T-helper 2 cell treated with Interferon-gamma antibody and Interleukin-4, amounts not matched to agents 5 μg/mL and 100 μg/mL, for 36 hours (primary cell): Measurements from ENCODE around the gene C6orf62.
"Not testable (repeated sequence)": the region's sequence is repeated elsewhere in the genome, so short reads cannot be mapped to it uniquely, and the experiment has no call there.

Source experiments
- DNase-seq: peaks from one replicate; pipeline ENCODE4 v3.0.0; 2021; ENCODE audit warnings: low spot score
- H3K27ac Mint-ChIP-seq: one replicate; pipeline ENCODE4 v1.8.0; 2021; ENCODE audit warnings: mild to moderate bottlenecking, mixed read lengths
- H3K27me3 Mint-ChIP-seq: one replicate; pipeline ENCODE4 v1.8.0; 2021; ENCODE audit warnings: low read depth, mixed read lengths
- H3K36me3 Mint-ChIP-seq: one replicate; pipeline ENCODE4 v1.8.0; 2021; ENCODE audit warnings: low read depth, mixed read lengths
- H3K4me1 Mint-ChIP-seq: one replicate; pipeline ENCODE4 v1.8.0; 2021; ENCODE audit warnings: low read depth, mixed read lengths
- H3K4me3 Mint-ChIP-seq: one replicate; pipeline ENCODE4 v1.8.0; 2022; ENCODE audit warnings: mild to moderate bottlenecking, moderate library complexity, mixed read lengths
- H3K9me3 Mint-ChIP-seq: one replicate; pipeline ENCODE4 v1.8.0; 2021; ENCODE audit warnings: mixed read lengths

The C6orf62 gene

DNA sequence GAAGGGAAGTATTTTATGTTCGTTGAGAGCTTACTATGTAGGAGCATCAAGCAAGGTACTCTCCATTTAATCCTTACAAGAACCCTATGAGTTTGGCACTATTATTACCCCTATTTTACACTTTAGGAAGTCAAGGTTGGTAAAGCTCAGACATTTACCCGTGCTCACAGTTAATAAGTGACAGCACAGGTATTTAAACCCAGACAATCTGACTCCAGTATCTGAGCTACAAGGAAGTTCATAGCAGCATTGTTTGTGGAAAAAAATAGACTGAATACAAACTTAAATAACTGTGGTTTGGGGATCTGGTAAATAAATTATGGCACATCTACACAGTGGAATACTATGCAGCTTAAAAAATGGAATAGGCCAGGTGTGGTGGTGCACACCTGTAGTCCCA lies 34.6 kb upstream of the C6orf62 start:
- no peaks in the 10 kb centered on the region for H3K36me3 Mint-ChIP-seq
- H3K4me1 Mint-ChIP-seq, result peaks cover 5% of the 10 kb centered on the region
- peaks cover 9% of the 10 kb centered on the region for H3K9me3 Mint-ChIP-seq
- no peak overlapping the region for H3K27ac Mint-ChIP-seq
- no peak overlapping the region for H3K4me3 Mint-ChIP-seq
- H3K27me3 Mint-ChIP-seq, result peaks cover 2% of the 10 kb centered on the region
- DNase-seq, result no peak

DNA sequence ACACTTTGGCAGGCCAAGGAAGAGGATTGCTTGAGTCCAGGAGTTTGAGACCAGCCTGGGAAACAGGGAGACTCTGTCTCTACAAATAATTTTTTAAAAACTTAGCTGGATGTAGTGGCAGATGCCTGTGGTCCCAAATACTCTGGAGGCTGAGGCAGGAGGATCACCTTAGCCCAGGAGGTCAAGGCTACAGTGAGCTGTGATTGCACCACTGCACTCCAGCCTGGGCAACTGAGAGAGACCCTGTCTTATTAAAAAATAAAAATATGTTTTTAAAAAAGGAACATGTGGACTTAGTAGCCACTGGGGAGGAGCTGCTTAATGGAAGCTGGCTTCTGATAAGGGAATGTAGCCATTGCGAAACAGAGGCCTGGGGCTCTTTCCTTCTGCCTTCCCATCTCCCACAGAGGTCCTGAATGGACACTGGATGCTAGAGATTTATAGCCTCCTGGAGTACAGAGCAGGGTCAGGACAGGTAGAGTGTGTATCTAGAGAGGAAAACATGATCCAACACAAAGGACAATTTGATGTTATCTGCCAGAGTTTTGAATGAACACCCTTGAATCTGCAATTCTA lies 34.1 kb upstream of the C6orf62 start:
- peaks cover 9% of the 10 kb centered on the region for H3K9me3 Mint-ChIP-seq
- no peak overlapping the region for H3K27ac Mint-ChIP-seq
- H3K36me3 Mint-ChIP-seq, result no peaks in the 10 kb centered on the region
- H3K27me3 Mint-ChIP-seq, result peaks cover 2% of the 10 kb centered on the region
- H3K4me1 Mint-ChIP-seq, result peaks cover 3% of the 10 kb centered on the region
- no peak overlapping the region for H3K4me3 Mint-ChIP-seq
- DNase-seq, result no peak

- Mint-ChIP-seq H3K4me3 (no peak overlapping the region), H3K27ac (no peak overlapping the region), H3K4me1 (peaks cover 3% of the 10 kb centered on the region), H3K36me3 (no peaks in the 10 kb centered on the region), H3K27me3 (peaks cover 2% of the 10 kb centered on the region), H3K9me3 (peaks cover 9% of the 10 kb centered on the region)
- DNase-seq, result no peak
These were observed 33.5 kb upstream of the C6orf62 start for GRCh38 chr6:24752503-24752902.

- not testable (repeated sequence) for H3K27me3 Mint-ChIP-seq, H3K4me1 Mint-ChIP-seq, H3K9me3 Mint-ChIP-seq, DNase-seq, H3K36me3 Mint-ChIP-seq, H3K4me3 Mint-ChIP-seq, H3K27ac Mint-ChIP-seq
These were observed 31.9 kb upstream of the C6orf62 start for GRCh38 chr6:24750878-24751277.

- no peaks in the 10 kb centered on the region for H3K36me3 Mint-ChIP-seq
- H3K4me3 Mint-ChIP-seq, result no peak overlapping the region
- no peak for DNase-seq
- peaks cover 3% of the 10 kb centered on the region for H3K4me1 Mint-ChIP-seq
- no peak overlapping the region for H3K27ac Mint-ChIP-seq
- peaks cover 2% of the 10 kb centered on the region for H3K27me3 Mint-ChIP-seq
- peaks cover 7% of the 10 kb centered on the region for H3K9me3 Mint-ChIP-seq
These were observed 30.3 kb upstream of the C6orf62 start for GRCh38 chr6:24749297-24749696.

DNA sequence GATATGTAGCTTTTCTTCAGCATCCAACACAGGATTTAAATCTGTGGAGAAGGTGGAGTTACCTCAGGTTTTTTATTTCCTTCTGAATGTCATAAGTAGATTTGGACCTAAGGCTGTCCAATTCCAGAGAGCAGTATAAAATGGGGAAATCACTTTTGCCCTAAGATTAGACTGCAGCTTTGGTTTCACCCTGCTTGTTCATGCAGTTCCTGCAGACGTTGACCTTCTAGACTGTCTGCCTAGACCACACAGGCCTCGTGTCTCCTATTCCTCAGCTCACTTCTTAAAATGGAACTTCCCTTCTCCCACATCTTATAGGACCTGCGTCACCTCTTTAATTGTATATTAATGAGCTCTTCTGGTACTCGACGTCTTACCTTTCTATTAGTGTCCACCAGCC lies 26.0 kb upstream of the C6orf62 start:
- DNase-seq, result no peak
- peaks cover 21% of the 10 kb centered on the region for H3K4me1 Mint-ChIP-seq
- H3K36me3 Mint-ChIP-seq, result peaks cover 3% of the 10 kb centered on the region
- H3K27ac Mint-ChIP-seq, result no peak overlapping the region
- H3K27me3 Mint-ChIP-seq, result peaks cover 2% of the 10 kb centered on the region
- H3K9me3 Mint-ChIP-seq, result peaks cover 5% of the 10 kb centered on the region
- no peak overlapping the region for H3K4me3 Mint-ChIP-seq

- Mint-ChIP-seq H3K9me3 (peaks cover 5% of the 10 kb centered on the region), H3K36me3 (peaks cover 3% of the 10 kb centered on the region), H3K27me3 (peaks cover 2% of the 10 kb centered on the region), H3K4me1 (peaks cover 18% of the 10 kb centered on the region), H3K27ac (no peak overlapping the region), H3K4me3 (no peak overlapping the region)
- no peak for DNase-seq
These were observed 25.0 kb upstream of the C6orf62 start for GRCh38 chr6:24743944-24744335.

- H3K27ac Mint-ChIP-seq, result no peak overlapping the region
- H3K36me3 Mint-ChIP-seq, result peaks cover 3% of the 10 kb centered on the region
- no peaks in the 10 kb centered on the region for H3K27me3 Mint-ChIP-seq
- H3K4me1 Mint-ChIP-seq, result peaks cover 18% of the 10 kb centered on the region
- H3K4me3 Mint-ChIP-seq, result peak overlapping the region; percentile 22
- H3K9me3 Mint-ChIP-seq, result peaks cover 5% of the 10 kb centered on the region
- peak; percentile 39 for DNase-seq
These were observed 24.4 kb upstream of the C6orf62 start for GRCh38 chr6:24743265-24743943.

DNA sequence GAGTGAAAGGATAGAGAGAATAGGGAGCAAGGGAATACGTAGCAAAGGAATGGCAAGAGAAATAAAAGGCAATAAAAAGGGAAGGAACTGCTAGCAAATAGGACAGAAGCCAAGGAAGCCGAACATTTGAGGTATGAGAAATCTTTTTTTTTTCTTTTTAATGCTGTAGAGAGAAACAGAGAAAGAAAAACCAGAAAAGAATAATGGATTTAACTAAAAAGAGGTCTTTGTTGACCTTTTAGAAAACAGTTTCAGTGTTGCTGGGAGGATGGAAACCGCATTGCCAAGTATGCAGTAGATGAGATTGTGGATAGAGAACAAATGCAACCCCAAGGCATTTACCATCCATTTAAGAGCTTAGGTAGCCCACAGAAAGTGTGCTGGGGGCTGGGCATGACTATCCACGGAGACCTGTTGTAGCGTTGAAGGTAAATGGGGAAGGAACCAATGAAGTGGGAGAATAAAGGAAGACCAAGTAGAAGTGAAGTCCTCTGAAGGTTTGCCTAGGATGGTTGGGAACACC lies 23.3 kb upstream of the C6orf62 start:
- peaks cover 3% of the 10 kb centered on the region for H3K36me3 Mint-ChIP-seq
- H3K27ac Mint-ChIP-seq, result peak overlapping the region; percentile 7
- H3K9me3 Mint-ChIP-seq, result peaks cover 5% of the 10 kb centered on the region
- H3K4me1 Mint-ChIP-seq, result peaks cover 18% of the 10 kb centered on the region
- DNase-seq, result no peak
- H3K4me3 Mint-ChIP-seq, result no peak overlapping the region
- H3K27me3 Mint-ChIP-seq, result no peaks in the 10 kb centered on the region

DNA sequence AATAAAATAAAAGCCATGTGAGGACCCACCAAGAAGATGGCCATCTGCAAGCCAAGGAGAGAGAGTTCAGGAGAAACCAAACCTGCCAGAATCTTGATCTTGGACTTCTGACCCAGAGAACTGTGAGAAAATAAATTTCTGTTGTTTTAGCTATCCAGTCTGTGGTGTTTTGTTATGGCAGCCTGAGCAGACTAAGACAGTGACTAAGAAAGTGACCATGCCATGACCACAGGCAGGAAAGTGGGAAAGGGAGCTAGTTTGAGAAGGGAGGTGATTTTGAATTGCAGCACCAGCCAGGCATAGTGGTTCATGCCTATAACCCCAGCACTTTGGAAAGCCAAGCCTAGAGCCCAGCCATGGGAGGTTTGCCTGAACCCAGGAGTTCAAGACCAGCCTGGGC lies 21.9 kb upstream of the C6orf62 start:
- Mint-ChIP-seq H3K4me1 (peaks cover 18% of the 10 kb centered on the region), H3K36me3 (peaks cover 3% of the 10 kb centered on the region), H3K4me3 (no peak overlapping the region), H3K27ac (no peak overlapping the region), H3K9me3 (peaks cover 5% of the 10 kb centered on the region), H3K27me3 (no peaks in the 10 kb centered on the region)
- DNase-seq, result no peak

- no peak overlapping the region for H3K27ac Mint-ChIP-seq
- H3K4me3 Mint-ChIP-seq, result no peak overlapping the region
- H3K9me3 Mint-ChIP-seq, result peaks cover 5% of the 10 kb centered on the region
- peaks cover 18% of the 10 kb centered on the region for H3K4me1 Mint-ChIP-seq
- H3K27me3 Mint-ChIP-seq, result peaks cover 3% of the 10 kb centered on the region
- DNase-seq, result no peak
- H3K36me3 Mint-ChIP-seq, result peaks cover 3% of the 10 kb centered on the region
These were observed 19.8 kb upstream of the C6orf62 start for GRCh38 chr6:24738741-24739140.

DNA sequence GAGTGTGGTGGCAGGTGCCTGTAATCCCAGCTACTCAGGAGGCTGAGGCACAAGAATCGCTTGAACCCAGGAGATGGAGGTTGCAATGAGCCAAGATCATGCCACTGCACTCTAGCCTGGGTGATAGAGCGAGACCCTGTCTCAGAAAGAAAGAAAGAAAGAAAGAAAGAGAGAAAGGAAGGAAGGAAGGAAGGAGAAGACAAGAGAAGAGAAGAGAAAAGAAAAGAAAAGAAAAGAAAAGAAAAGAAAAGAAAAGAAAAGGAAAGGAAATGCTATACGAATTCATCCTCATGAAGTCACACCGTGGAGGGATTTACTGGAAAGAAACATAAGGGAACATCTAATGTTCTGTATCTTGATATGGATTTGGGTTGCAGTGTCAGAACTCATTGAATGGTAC lies 15.8 kb upstream of the C6orf62 start:
- H3K9me3 Mint-ChIP-seq, result peaks cover 25% of the 10 kb centered on the region
- H3K27ac Mint-ChIP-seq, DNase-seq, H3K27me3 Mint-ChIP-seq, H3K36me3 Mint-ChIP-seq, H3K4me1 Mint-ChIP-seq, H3K4me3 Mint-ChIP-seq: not testable (repeated sequence)

- peaks cover 28% of the 10 kb centered on the region for H3K9me3 Mint-ChIP-seq
- no peak overlapping the region for H3K27ac Mint-ChIP-seq
- no peak overlapping the region for H3K4me3 Mint-ChIP-seq
- H3K4me1 Mint-ChIP-seq, result peaks cover 1% of the 10 kb centered on the region
- peaks cover 8% of the 10 kb centered on the region for H3K36me3 Mint-ChIP-seq
- no peak for DNase-seq
- H3K27me3 Mint-ChIP-seq, result peaks cover 7% of the 10 kb centered on the region
These were observed 15.2 kb upstream of the C6orf62 start for GRCh38 chr6:24734166-24734565.

DNA sequence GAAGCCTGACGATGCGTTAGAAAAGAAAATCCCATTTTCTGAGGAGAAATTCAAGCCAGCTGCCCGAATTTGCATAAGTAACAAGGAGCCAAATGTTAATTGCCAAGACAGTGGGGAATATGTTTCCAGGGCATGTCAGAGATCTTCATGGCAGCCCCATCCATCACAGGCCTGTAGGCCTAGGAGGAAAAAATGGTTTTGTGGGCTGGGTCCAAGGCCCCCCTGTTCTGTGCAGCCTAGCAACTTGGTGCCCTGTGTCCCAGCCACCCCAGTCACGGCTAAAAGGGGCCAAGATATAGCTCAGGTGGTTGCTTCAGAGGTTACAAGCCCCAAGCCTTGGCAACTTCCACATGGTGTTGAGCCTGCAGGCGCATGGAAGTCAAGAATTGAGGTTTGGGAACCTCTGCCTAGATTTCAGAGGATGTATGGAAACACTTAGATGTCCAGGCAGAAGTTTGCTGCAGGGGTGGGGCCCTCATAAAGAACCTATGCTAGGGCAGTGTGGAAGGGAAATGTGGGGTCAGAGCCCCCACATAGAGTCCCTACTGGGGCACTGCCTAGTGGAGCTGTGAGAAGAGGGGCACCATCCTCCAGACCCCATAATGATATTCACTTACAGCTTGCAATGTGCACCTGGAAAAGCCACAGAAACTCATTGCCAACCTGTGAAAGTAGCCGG lies 12.6 kb upstream of the C6orf62 start:
- H3K27me3 Mint-ChIP-seq, result peaks cover 11% of the 10 kb centered on the region
- H3K4me1 Mint-ChIP-seq, H3K4me3 Mint-ChIP-seq, H3K27ac Mint-ChIP-seq, H3K36me3 Mint-ChIP-seq, DNase-seq: not testable (repeated sequence)
- peaks cover 33% of the 10 kb centered on the region for H3K9me3 Mint-ChIP-seq
